GM12865 (cell line): ENCODE measurements around the gene ELAVL1.

Source experiments
- DNase-seq: peaks from one replicate; pipeline ENCODE4 v3.0.0; 2010; ENCODE audit warnings: low read depth
- H3K4me3 ChIP-seq: 2 replicates; pipeline ENCODE4 v1.5.1; 2011; ENCODE audit warnings: mild to moderate bottlenecking, low read depth, low read length, control low read depth
- TF ChIP-seq, protein P1 (sequence below): IDR thresholded peaks from 2 replicates; pipeline ENCODE4 v1.5.1; 2011; ENCODE audit warnings: low read length, control low read depth, low read depth, inconsistent platforms; ENCODE audit not compliant: insufficient read depth; ENCODE audit errors: missing control alignments

The ELAVL1 gene

DNA sequence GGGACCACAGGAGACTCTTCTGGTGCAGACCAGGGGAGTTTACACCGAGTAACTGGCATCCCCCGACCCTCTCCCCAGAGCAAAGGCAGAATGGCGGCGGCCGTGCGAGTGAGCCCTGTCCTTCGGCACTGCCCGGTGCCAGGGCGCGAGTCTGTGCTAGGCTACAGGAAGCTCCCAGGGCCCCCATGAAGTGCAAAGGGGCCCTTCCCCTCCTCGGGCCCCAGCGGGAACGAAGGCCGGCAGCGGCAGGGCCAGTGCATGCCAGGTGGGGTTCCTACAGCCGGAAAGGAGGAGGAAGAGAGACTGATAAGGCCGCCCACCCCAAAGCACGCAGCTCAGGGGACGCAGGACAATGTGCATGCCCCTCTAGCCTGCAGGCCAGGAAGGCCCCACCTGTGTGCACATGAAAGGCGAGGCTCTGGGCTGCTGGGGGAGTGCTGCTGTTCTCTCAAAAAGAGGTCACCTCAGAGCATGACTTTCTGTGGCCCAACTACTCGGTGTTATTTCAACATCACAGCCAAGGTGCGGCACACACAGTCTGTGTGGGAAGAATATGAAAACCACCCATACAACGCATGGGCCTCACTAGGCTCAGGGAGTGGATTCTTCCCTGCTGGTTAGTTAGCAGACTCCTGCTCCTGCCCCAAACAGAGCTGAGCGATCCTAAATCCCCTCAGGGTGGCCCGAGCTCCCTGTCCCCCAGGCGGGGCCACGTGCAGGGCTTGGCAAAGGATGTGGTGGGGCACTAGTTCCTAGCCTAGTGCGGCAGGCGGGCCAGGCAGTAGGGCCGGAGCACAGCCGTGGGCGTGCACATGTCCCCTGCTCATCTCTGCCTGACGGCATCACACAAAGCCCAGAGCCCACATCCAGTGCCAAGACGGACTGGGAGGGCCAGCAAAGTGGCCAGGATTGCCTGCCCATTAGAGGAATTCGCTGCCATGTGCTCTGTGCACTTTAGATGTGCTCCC, 33.6 kb downstream of the ELAVL1 start:
- no peak for DNase-seq
- TF ChIP-seq, protein P1, sequence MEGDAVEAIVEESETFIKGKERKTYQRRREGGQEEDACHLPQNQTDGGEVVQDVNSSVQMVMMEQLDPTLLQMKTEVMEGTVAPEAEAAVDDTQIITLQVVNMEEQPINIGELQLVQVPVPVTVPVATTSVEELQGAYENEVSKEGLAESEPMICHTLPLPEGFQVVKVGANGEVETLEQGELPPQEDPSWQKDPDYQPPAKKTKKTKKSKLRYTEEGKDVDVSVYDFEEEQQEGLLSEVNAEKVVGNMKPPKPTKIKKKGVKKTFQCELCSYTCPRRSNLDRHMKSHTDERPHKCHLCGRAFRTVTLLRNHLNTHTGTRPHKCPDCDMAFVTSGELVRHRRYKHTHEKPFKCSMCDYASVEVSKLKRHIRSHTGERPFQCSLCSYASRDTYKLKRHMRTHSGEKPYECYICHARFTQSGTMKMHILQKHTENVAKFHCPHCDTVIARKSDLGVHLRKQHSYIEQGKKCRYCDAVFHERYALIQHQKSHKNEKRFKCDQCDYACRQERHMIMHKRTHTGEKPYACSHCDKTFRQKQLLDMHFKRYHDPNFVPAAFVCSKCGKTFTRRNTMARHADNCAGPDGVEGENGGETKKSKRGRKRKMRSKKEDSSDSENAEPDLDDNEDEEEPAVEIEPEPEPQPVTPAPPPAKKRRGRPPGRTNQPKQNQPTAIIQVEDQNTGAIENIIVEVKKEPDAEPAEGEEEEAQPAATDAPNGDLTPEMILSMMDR = no peak

DNA sequence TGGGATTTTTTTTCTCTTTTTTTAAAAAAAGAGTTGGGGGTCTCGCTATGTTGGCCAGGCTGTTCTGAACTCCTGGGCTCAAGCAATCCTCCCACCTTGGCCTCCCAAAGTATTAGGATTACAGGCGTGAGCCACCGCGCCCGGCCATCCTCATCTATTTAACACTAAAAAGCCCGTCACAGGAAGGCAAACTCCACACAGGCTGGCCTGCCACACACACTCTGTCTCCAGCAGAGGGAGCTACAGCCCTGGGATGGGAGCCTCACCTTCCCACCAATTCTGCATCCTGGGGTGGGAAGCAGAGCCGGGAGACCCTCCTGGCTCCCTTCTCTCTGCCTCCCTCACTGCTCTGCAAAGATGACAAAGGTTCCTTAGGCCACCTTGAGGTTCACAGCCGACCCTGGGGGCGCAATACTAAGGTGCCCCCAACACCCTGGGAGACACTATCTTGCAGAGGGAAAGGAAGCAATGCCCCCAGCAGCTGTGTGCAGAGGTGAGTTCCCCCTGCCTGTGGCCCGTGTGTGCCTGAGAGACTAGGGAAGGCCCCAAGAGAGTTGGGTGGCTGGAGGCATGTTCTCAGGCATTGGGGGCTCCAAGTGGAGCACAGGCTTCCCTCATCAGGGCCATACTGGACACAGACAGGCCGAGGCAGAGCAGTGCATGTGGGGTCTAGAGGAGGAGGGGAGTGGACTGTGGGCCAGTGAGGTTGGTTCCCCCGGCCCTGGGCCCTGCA, 34.6 kb downstream of the ELAVL1 start:
- no peak overlapping the region for H3K4me3 ChIP-seq
- DNase-seq = peak; percentile 42

More for the DNA sequence above, 33.6 kb downstream of the ELAVL1 start:
- no peak overlapping the region for H3K4me3 ChIP-seq

DNA sequence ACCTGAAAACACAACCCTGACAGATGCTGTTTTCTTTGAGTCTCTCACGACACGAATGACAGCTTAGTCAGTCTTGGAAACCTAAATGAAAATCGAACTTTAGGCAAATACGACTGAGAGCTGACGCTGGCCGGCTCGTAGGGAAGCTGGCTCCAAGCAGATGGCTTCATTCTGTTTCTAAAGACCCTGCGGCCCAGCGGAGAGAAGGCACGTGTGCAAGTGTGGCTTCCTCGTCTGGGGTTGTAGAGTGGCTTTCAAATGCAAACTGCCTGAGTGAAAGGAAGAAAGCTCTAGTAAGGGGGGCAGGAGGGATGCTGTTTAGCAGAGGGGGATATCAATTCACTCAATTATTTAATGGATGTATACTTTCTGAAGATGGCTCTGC, 35.9 kb downstream of the ELAVL1 start:
- TF ChIP-seq, protein P1 = no peak

More for the DNA sequence above, 34.6 kb downstream of the ELAVL1 start:
- TF ChIP-seq, protein P1 = peak; percentile 79

DNA sequence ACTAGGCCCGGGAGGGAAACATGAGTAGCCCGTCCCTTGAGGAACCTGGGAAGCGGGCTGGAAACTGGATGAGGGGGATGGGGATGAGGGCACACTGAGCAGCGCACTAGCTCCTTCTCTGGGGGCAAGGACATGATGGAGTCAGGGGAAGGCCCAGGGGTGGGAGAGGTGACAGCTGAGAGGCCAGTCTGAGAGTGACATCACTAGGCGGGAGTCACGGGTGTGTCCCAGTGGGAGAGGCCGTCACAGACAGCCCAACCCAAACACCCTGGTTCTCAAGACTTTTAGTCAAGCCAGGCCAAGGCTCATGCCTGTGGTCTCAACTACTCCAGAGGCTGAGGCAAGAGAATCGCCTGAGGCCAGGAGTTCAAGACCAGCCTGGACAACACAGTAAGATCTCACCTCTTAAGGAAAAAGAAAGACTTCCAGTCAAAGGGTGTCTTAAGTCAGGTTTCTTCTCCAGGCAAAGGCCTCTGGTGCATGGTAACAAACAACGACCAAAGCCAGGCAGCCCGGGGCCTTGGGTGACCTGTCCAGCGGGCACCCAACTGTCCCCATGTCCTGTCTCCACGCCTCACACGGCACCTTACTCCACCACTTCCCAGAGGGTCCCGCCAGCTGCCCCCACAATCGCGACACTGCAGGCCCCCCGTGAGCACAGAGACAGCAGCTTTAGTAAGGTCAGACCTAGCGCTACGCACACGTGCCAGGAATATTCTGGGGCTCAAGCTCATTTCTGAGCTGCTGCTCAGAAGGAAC, 36.5 kb downstream of the ELAVL1 start:
- no peak for DNase-seq
- no peak overlapping the region for H3K4me3 ChIP-seq
- TF ChIP-seq, protein P1 = no peak

More for the DNA sequence above, 35.9 kb downstream of the ELAVL1 start:
- no peak overlapping the region for H3K4me3 ChIP-seq
- DNase-seq = no peak

DNA sequence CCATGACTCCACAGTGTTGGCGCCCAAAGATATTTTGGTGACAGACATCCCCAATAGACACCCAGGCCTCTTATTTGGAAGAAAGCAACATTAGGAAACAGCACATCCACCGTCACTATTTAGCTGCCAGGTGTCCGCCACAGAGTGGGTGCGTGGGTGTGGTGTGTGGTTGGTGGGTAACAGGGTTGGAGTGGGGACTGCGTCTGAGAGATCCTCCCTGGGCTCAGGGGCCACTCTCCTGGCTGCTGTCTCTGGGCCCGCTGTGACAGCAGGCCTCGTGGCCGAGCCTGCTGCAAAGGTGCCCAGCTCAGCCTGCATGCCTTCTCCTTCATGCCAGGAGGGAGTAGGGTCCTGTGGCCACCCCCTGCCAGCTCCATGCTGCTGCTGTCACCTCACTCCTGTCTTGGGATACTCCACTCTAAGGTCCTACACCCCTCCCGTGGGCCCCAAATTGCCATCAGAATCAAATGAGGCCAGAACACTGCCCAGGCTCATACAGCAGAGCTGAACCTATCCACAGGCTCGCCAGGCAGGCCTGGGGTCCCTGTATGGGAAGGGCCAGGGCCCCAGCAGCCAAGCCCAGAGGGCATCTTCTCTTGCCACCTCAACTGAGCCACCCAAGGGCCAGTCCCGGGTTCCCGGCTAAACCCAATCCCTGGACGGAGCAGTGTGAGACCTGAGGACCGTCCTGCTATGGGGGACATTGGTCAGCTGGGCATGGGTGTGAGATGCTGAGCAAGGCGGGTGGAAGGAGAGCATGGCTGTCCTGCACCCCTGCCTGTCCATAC, 37.2 kb downstream of the ELAVL1 start:
- TF ChIP-seq, protein P1 = no peak
- no peak overlapping the region for H3K4me3 ChIP-seq
- no peak for DNase-seq
